Brain microvascular endothelial cell (primary cell): Measurements from ENCODE around the gene KDM6B.
A peak's percentile ranks its signal among the peaks of the same experiment; 100 is the strongest.

Source experiments
- DNase-seq: peaks from one replicate; pipeline ENCODE4 v3.0.0-alpha.2; 2020
- H3K27ac ChIP-seq: fragments of 250-450 bp; sonication (Bioruptor Pico); 2 replicates; pipeline ENCODE4 v1.5.1; 2020; ENCODE audit warnings: mild to moderate bottlenecking, moderate library complexity
- H3K27me3 ChIP-seq: fragments of 250-450 bp; sonication (Bioruptor Pico); replicated peaks from 2 replicates; pipeline ENCODE4 v1.5.1; 2020; ENCODE audit warnings: mild to moderate bottlenecking
- H3K36me3 ChIP-seq: fragments of 250-450 bp; sonication (Bioruptor Pico); replicated peaks from 2 replicates; pipeline ENCODE4 v1.5.1; 2020; ENCODE audit warnings: mild to moderate bottlenecking
- H3K4me3 ChIP-seq: 2 replicates; pipeline ENCODE4 v1.5.1; 2011; ENCODE audit warnings: low read depth, mild to moderate bottlenecking, control low read depth, low read length, moderate library complexity
- CTCF ChIP-seq: IDR thresholded peaks from 2 replicates; pipeline ENCODE4 v1.5.1; 2011; ENCODE audit warnings: low read depth, mild to moderate bottlenecking, moderate library complexity, low read length, control low read depth, inconsistent platforms; ENCODE audit errors: missing control alignments
- in situ Hi-C: cut with HindIII; loops from 2 replicates; pipeline ENCODE4 v1.10.0; 2017; ENCODE audit warnings: low sequenced_read_pairs, low pct_ligation_motif_present

Gene KDM6B

GRCh38 chr17:7841396-7841914 is 7.4 kb downstream of the KDM6B start:
- H3K27ac ChIP-seq = peak overlapping the region; percentile 99

DNA sequence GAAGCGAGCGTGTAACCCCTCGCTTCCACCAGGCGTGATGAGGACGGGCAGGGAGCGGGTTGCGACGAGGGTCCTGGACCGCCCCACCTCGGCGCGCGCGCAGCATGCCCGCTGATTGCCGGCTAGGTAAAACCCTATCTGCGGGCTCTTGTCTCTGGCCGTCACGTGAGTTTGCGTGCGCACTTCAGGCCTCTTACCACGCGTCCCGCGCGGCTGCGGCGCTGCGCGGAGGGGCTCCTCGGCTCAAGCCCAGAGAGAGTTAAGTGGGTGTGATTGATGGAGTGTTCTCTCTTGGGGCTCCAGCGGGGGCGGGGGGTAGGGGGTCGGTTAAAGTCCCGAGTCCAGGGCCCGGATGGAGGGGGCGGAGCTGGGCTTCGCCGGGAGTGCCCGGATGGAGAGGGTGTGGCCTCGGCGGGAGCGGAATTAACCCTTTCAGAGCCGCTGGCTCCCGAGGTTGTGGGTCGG is 7.9 kb downstream of the KDM6B start:
- in situ Hi-C loops = no loop called here
- peak overlapping the region; percentile 78 for H3K4me3 ChIP-seq
- peak; percentile 87 for DNase-seq
- peaks cover 3% of the 10 kb centered on the region for H3K36me3 ChIP-seq
- no peak for TF ChIP-seq CTCF
- H3K27me3 ChIP-seq = no peaks in the 10 kb centered on the region
- peak overlapping the region; percentile 99 for H3K27ac ChIP-seq

More at GRCh38 chr17:7841396-7841914, 7.4 kb downstream of the KDM6B start:
- Histone ChIP-seq H3K27me3 (no peaks in the 10 kb centered on the region), H3K36me3 (peaks cover 3% of the 10 kb centered on the region), H3K4me3 (peak overlapping the region; percentile 78)
- in situ Hi-C loops = no loop called here
- TF ChIP-seq CTCF = no peak
- DNase-seq = peak; percentile 94

GRCh38 chr17:7842380-7843256 is 8.6 kb downstream of the KDM6B start:
- Histone ChIP-seq H3K36me3 (peaks cover 6% of the 10 kb centered on the region), H3K27ac (peak overlapping the region; percentile 99), H3K27me3 (no peaks in the 10 kb centered on the region), H3K4me3 (peak overlapping the region; percentile 78)
- peak; percentile 2 for TF ChIP-seq CTCF
- peak; percentile 96 for DNase-seq
- in situ Hi-C loops = no loop called here

DNA sequence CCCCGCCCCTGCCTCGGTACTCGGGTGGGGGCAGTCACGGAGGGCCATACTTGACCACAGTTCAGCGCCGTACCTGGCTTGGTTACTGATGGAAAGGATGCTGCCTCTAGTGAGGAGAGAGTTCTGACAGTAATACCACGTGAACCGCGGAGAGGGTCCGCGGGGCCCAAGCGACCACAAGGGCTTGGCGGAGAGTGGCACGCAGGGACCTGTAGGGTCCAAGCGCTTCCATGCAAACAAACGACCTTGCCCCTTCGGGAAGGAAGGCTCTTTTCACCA is 9.2 kb downstream of the KDM6B start:
- peaks cover 10% of the 10 kb centered on the region for H3K36me3 ChIP-seq
- H3K27me3 ChIP-seq = no peaks in the 10 kb centered on the region
- TF ChIP-seq CTCF = peak; percentile 0
- peak overlapping the region; percentile 78 for H3K4me3 ChIP-seq
- peak overlapping the region; percentile 99 for H3K27ac ChIP-seq
- in situ Hi-C loops = no loop called here
- DNase-seq = no peak

GRCh38 chr17:7843536-7844291 is 9.7 kb downstream of the KDM6B start:
- Histone ChIP-seq H3K36me3 (peaks cover 11% of the 10 kb centered on the region), H3K27me3 (no peaks in the 10 kb centered on the region), H3K4me3 (peak overlapping the region; percentile 78), H3K27ac (peak overlapping the region; percentile 99)
- no peak for TF ChIP-seq CTCF
- in situ Hi-C loops = no loop called here
- DNase-seq = peak; percentile 87
